NCI-H1436 (cell line): ENCODE data around the gene CNTNAP2.

Experiments used
- DNase-seq: peaks from one replicate; lab custom pipeline; 2025; lab: John Stamatoyannopoulos, UW

CNTNAP2 gene

DNA sequence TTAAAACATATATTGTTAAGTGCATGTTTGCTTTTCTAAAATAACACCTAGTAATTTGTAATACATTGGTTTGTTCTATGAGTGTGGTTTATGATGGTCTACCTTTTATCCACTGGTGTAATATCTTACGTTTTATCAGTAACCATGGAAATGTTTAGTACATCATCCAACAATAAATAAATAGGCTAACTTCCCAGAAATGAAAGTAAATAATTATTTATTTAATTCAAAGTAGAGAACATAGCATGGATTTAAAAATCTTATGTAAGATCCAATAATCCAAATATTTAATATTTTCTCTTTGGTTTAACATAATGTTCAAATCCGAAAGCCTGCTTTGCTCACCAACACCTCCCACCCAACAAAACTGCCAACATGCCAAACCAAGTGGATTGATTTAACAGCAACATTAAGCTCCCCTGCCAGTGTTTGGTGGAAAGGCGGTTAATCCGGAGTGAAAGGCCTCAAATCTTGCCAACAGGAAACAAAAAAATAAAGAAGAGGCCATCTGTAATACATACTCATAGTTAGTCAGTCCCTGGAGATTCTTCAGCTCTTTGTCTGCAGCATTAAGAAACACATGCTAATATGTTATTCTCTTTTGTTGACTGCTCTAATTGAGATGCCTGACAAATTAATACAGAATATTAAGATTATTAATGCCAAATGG is 897.8 kb downstream of the CNTNAP2 start:
- DNase-seq, result no peak

DNA sequence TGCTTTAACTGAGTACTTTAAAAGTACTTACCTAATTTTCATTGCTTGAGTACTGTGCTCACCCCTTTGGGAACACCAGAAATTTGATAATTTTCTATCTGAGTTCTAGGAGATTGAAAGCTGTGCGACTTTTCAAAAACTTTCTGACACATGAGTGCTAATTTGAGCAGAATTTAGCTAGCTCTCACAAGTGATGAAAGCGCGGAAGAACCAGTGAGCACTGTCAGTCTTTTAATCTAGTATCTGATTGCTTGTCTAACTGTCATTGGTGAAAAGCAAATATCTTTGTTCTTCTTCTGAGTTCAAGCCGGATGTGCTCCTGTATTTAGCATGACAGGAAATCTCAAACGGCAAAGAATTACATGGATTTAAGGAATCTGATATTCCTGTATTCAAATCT is 899.4 kb downstream of the CNTNAP2 start:
- no peak for DNase-seq

DNA sequence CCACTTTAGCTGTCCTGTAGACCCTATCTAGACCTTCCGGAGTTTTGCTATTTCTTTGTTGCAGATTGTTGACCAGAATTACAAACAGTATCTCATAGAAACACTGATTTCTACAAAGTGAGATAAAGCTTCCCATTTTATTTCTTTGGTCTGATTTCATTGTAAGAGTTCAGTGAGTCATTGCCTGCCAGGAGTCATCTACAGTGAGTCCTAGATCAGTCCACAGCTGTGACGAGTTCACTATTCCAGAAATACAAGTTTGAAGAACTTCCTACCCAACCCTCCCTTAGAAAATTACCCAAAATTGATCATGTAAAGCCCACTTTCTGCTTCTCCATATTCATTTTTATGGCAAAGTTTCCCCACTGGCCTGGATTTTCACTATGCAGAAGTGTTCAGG is 905.5 kb downstream of the CNTNAP2 start:
- no peak for DNase-seq

DNA sequence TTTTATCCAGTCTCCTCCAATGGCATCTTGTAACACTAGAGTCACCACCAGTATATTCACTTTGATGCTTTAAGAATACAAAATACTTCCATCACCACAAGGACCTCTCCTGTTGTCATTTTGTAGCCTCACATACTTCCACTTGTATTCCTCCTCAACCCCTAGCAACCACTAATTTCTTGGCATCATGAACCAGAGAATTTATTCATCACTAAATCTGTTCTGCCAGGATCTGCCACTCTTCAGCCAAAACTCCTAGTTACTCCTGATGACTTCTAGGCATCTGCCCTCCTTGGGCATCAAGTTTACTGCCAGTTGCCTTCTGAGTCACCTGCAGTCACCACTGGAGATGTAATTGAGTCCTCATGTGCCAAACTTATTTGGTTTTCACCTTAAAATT is 906.8 kb downstream of the CNTNAP2 start:
- no peak for DNase-seq

DNA sequence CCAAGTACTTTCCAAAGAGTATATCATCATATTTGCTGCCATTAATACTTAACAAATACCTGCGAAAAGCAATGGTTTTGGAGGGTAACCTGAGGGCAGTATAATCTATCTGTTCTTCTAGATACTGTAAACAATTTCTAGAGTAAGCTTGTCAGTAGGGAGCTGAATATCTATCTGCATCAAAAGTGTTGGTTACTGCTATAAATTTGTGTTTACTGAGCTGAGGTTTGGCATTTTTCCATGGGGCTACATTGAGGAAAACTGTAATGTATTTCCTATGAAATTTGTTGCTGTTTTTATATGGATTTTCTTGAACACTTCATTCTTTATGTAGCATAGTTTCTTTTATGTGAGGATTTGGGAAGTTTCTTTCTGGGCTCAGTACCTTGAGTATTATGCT is 913.4 kb downstream of the CNTNAP2 start:
- no peak for DNase-seq

DNA sequence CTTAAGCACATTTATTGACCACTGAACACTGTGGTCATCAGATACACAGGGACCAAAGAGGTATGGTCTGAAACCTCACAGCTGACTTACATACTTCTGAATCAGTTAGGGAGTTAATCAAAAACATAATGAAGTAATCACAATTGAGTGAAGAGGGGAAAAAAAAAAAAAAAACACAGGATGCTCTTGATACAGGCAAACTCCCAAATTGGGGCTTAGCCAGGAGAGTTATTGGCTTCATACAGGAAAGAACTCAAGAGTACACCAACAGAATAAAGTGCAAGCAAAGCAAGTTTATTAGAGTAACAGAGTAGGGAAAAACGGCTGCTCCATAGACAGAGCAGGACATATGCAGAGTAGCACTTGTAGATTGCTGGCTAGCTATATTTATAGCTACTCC is 917.0 kb downstream of the CNTNAP2 start:
- no peak for DNase-seq

DNA sequence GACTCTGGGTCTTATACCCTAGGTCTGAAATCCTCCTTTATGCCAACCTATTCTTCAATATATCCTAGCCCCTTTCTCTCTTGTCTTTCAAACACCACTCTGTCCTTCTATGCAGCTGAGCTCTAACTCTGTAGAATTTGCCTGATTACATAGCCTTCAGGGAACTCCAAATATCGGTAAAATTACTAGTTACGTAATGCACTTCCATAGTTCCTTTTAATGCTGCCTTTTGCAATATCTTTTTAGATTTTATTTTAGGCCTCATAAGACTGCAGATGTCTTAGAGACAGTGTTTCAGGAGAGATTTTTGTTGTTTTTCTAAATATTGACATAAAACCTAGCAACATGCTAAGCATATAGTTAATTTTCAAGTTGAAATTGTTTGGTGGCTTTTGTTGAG is 924.8 kb downstream of the CNTNAP2 start:
- DNase-seq, result no peak

DNA sequence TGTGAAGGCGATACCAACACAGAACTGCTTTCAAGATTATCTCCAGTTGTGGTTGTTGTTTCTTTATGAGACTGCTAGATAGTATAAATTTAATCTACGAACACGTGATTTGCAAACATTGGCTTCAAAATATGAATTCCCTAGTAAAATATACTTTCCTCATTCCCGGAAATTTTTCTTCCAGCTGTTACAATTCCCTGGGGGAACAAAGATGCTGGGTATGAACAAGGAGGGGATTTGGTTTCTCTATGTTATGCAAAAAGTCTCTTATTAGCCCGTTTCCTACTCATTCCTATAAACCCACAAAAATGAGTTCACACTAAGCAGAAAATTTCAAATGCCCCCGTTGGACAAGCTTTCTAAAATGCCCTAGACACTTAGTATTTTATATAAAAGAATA is 928.3 kb downstream of the CNTNAP2 start:
- no peak for DNase-seq

DNA sequence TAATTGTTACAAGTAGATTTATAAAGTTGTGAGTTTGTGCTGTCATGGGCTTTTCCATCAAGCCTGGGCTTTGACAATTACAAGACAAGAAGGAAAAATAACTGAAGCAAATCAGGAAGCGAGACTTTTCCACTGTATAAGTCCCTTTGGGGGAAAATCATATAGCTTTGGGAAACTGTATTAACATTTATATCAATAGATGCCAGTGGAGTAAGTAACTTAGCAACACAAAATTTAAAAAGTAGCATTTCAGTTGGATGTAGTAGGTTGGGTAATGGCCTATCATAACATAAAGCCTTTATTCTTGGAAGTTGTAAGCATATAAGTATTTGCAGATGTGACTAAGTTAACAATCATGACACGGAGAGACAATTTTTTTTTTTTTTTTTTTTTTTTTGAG is 931.1 kb downstream of the CNTNAP2 start:
- DNase-seq, result no peak

DNA sequence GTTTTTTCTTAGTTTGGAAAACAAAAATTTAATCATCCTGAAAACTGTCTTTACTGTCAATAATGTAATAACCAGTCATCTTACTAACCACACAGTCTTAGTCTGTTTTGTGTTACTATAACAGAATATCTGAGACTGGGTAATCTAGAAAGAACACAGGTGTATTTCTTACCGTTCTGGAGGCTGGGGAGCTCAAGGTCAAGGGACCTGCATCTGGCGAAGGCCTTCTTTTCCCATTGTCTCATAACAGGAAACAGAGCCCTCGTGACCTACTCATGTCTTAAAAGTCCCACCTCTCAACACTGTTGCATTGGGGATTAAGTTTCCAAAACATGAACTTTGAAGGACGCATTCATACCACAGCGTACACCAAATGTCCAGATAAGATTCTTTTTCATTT is 932.3 kb downstream of the CNTNAP2 start:
- no peak for DNase-seq

DNA sequence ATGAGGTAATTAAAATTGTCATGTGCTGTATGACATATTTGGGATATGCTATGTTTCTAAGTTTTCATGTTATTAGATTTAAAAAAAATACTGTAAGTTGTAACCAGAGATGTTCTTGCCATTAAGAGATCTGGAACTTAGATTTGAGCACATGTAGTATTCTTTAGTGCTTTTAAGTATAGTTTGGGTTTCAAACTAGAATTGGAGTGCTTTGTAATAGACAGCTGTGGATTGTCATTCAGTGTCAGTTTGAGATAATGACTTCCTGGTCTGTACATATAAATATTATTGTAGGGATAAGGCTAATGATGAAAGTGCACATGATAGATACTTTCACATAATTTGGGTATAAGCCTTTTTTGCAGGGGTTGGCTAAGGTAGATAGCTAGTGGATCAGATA is 936.2 kb downstream of the CNTNAP2 start:
- no peak for DNase-seq

DNA sequence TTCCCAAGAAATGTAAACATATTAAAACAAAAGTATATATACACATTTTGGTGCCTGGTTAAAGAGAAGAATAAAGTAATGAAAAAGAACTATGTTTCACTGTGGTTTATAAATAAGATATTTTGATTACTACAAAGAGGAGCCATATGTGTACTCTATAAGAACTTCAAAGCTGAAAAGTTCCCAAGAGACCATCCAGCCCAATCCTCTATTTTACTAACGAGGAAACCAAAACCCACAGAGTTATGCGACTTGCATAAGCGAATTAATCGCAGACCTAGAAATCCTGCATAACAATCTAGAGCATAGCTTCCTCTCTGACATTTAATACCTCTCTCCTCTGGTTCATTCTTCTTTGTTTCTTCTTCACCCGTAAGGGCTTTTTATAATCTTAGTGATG is 937.1 kb downstream of the CNTNAP2 start:
- no peak for DNase-seq

DNA sequence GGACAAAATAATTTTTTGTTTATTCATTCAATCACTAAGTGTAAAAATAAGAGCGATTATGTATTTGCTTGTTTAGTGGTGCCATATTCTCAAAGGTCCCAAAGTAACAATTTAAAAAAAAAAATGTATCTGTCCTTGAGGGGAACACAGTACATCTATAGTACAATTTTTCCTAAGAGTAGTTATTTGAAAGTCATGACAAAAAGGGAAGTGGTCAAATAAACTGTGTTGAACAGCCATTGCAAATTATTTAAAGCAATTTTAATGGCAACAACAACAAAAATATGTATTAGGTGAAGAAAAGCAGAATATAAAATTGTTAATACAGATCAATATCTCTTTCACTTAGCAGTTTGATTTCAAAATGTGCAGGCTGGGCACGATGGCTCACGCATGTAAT is 943.5 kb downstream of the CNTNAP2 start:
- no peak for DNase-seq

DNA sequence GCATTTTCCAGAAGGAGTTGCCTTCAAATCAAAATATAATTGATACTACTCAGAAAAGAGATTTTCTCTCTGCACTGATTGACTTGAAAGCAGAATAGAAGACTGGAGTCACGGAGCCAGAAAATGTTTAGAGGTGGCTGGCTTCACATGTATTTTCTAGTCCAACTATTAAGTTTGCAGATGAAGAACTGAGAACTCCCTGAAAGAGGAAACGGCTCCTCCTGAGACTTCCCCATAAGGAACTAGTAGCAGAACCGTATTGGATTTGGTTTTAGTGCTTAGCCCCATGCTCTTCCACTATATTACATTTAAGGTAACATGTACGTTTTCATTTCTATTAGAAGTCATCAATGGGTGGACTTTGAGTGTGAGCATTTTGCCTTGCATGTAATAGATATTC is 946.3 kb downstream of the CNTNAP2 start:
- no peak for DNase-seq

DNA sequence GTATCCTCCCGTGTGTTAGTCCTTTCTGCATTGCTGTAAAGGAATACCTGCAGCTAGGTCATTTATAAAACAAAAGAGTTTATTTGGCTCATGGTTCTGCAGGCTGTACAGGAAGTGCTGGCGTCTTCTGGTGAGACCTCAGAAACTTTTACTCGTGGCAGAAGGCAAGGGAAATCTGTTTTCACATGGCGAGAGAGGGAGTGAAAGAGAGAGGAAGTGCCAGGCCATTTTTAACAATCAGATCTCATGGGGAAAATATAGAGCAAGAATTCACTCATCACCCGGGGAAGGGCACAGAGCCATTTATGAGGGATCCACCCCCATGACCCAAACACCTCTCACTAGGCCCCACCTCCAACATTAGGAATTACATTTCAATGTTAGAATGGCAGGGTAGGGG is 952.2 kb downstream of the CNTNAP2 start:
- no peak for DNase-seq

DNA sequence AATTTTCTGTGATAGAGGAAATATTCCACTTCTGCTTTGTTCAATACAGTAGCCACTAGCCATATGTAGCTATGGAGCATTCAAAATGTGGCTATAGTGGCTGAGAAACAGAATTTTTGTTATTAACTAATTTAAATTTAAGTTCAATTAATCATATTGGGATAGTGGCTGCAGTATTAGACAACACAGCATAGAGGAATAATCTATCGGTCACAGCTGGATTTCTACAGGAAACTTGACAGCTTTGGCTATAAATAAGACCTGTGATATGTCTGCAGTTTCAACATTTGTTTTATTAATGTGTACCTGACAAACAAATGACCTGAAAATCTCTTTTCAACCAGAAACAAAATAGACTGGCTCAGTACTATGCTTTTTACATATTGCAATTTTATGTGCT is 953.2 kb downstream of the CNTNAP2 start:
- no peak for DNase-seq

DNA sequence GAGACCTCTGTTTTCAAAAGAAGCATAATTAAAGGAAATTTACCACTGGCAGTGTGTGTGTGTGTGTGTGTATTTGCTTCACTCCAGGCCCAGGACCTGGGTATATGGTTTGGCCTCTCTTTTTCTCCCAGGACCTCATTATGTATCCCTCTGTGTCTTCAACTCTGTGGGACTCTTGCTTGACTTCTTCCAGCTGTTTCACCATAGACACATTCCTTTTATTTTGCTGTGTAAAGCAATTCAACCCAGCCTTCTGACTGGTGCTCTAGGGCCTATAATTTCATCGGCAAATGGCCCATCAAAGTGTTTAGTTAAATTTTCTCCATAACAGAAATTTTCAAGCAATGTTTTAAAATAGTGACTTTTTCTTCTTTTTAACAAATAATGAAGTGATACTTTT is 954.3 kb downstream of the CNTNAP2 start:
- no peak for DNase-seq

DNA sequence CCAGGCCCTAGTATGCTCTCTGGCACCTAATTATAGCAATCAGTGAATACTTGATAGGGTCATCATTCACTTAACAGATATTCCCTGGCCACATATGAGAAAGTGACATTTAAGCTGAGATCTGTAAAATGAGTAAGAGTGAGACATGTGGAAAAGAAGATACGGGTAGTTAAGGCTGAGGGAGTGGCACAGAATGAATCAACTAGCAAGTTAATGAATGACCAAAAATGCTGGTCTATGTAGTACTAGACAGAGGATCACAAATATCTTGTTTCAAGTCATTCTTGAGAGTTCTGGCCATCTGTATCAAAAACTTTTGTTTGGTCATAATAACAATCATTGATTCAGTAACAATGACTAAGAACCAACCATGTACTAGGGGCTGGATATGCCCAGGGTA is 954.9 kb downstream of the CNTNAP2 start:
- DNase-seq, result no peak

DNA sequence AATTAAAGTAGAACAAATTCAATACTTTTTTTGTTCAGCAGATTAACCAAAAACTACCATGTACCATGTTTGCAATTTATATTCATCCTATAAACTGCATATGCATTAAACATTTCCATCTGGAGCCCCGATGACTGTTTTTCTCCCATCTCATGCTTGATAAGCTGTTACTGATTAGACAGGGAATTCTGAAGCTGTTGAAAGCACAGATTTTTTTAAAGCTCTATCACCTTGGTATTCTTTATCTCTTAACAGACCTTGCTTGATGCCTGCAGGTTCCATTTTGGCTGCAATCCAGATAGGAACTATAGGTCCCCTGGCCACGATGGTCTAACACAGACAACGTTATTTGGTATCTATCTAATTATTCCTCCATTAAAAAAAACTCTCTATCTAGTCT is 961.7 kb downstream of the CNTNAP2 start:
- DNase-seq, result no peak

DNA sequence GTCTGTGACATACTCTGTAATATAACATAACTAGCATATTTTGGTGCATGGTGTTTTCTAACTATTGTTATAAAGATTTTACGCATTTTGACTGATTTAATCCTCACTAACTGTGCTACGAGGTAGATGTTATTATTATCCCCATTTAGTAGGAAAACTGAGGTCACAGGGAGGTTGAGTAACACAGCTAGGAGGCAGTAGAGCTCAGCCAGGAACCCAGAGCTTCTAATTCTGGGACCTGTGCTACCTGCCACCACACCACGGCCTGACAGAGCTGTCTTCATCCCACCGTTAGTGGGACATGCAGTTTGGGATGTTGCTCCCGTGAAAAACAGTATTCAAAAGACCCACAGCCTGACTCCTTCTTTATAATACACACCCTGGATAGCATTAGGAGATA is 962.5 kb downstream of the CNTNAP2 start:
- no peak for DNase-seq

DNA sequence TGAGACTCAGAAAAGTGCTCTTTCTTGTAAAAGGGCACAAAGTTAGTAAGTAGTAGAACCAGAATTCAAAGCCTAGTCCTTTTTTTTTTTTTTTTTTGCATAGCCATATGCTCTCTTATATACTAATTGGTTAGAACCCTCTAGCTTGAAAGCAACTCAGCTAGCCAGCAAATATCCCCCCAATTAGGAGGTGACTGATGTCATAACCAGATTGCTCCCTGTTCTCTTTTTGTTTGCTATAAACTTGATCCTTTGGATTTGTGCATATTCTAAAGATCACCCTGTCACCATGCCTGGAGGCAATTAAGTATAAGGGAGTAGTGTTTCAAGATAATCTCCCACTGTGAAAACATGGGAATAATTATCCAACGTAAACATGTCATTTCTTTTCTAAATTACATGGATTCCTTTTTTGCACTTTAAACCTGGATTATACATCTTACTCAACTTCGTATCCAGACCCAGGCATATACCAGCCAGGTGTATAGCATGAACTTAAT is 963.4 kb downstream of the CNTNAP2 start:
- no peak for DNase-seq

DNA sequence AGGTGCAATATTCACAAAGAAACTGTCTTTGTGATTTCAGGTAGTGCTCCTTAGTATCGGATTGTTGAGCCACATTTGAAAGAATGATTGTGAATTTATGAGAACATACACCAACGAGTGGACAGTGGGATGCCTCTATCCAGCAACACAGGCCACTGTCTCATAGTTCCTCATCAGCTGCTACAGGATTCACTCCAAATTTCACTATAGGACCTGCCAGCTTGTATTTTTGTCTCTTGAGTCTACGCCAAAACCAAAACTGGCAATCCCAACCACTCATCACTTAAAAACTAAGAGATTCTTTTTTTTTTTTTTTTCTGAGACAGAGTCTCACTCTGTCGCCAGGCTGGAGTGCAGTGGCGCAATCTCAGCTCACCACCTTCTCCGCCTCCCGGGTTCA is 964.5 kb downstream of the CNTNAP2 start:
- no peak for DNase-seq

DNA sequence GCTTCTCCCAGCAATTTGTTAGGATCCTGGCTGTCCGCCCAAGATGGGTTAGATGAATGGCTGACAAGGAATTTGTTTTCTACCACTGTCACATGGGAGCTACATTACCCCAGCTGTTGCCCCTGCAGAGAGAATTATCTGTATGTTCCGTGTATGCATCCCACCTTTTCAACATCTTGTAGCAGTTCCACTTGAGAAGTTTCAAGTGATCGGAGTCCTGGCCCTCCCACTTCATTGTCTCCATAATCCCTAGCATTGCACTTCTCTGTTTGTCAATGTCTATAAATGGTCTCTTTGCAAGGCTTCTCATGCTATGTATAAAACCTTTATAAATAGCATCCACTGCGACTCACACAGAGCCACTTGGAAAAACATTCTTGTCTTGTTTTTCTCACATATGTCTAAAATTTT is 972.5 kb downstream of the CNTNAP2 start:
- no peak for DNase-seq

DNA sequence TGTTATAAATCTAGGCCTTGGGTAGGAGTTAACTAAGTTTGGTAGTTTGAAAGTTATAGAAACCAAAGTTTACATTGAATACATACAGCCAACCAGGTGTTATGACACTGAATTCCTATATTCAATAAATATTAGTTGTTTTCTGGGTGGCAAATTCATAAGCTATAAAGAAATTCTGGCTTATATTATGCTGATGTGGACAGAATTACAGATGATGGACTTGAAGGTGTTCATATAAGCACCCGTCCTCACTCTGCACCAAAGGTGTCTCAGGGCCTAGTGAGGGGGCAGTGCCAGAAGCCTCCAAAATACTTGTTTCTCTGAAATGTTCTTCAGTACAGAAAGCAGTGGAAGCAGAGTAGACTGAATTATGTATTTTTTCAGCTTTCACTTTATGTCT is 973.0 kb downstream of the CNTNAP2 start:
- no peak for DNase-seq

DNA sequence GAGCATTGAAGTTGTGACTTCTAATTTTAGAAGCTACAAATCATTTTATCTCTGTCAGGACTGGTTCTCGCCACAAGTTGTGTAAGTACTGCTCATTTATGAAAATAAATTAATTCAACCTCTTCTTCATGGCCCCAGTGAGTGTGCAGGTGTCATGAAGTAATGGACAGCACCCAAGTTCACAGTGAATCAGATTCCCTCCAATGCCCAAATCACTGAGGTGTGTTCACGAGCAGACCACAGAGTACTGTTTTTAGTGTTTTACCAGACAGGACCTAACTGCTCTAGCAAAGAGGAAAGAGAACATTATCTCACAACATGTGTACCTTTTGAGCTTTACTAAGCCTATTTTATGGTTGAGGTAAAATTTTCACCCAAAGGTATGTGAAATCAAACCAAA is 980.0 kb downstream of the CNTNAP2 start:
- DNase-seq, result no peak
